ENCODE data around the gene SV2C.
"Not testable (repeated sequence)": the region's sequence is repeated elsewhere in the genome, so short reads cannot be mapped to it uniquely, and the experiment has no call there.

Gene SV2C

DNA sequence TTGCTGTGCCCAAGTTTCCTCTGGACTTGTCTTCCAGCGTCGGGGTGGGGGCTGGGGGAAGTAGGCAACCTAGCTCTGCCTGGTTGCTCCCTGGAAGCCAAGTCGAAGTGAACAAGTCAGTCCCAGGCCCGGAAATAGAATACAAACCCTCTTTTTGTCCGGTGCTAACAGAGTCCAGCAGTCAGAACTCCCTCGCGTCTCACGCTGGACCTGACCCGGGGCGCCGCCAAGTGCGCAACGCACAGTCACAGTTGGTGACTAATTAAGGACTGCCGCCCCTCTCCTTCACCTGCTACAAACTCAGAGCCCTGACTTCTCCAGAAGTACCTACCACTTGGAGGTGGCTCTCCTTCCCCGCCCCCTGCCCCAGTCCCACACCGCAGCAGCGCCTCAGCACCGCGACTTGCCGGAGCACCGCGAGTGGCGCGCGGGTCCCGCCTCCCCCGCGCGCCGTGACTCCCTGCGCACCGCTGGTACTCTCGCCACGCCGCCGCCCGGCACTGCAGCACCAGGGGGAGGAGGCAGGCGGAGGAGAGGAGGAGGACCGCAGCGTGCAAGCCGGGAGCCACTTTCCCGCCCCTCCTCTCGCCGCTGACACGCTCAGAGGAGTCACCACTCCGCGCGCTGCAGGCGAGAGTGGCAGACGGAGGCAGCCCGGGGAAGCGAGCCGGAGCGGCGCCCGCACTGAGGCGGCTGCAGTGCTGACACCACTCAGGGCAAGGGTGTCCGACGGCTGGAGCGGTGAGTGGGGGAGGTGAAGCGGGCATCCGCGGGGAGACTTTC is at the start of gene SV2C:
SV2C (plus strand) TSS at position 612 of the 783 bp plus-strand sequence. CDS start 48,368 bp downstream, outside the sequence.
- no peak for DNase-seq (ENCODE audit: extremely low read depth in 1 of 2, low read depth in 1 of 2)

DNA sequence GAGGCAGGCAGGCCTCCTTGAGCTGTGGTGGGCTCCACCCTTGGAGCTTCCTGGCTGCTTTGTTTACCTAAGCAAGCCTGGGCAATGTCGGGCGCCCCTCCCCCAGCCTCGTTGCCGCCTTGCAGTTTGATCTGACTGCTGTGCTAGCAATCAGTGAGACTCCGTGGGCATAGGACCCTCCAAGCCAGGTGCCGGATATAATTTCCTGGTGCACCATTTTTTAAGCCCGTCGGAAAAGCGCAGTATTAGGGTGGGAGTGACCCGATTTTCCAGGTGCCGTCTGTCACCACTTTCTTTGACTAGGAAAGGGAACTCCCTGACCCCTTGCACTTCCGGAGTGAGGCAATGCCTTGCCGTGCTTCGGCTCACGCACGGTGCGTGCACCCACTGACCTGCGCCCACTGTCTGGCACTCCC is 45.4 kb upstream of the SV2C start:
- DNase-seq (ENCODE audit: extremely low read depth in 1 of 2, low read depth in 1 of 2): not testable (repeated sequence)

DNA sequence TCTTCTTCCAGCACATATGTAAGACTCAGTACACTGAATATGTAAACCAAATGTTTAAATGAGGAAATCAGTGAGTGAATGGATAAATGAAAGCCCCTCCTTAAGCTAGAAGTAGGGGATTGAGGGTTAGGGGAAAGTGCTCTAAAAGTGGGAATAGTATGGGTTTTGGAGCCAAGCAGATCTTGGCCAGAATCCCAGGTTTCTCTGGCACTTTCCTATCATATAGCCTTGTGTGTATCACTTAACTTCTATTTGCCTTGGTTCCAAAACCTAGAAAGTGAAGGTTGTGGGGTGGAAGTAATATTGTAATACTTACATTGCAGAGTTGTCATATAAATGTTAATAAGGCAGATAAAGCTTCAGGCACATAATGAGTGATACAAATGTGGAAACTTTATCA is 45.0 kb upstream of the SV2C start:
- DNase-seq (ENCODE audit: extremely low read depth in 1 of 2, low read depth in 1 of 2): no peak

DNA sequence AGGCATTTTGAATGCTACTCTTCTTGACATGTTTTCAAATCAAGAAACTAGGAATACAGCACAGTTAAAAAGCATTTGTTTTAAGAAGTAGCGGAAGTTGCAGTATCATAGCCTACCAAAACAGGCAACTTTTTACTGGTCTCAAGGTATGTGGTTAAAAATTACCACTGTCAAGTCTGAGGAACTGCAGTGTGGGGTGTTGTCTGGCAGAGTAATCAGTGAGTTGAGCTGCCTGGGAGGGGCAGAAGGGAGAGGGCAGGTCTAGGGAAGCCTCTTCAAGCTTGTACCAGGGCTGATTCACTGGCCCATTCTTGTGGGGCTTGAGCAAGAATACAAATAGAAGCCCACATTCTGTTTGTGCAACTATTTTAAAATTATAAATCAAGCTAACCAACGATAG is 42.4 kb upstream of the SV2C start:
- DNase-seq (ENCODE audit: extremely low read depth in 1 of 2, low read depth in 1 of 2): no peak

DNA sequence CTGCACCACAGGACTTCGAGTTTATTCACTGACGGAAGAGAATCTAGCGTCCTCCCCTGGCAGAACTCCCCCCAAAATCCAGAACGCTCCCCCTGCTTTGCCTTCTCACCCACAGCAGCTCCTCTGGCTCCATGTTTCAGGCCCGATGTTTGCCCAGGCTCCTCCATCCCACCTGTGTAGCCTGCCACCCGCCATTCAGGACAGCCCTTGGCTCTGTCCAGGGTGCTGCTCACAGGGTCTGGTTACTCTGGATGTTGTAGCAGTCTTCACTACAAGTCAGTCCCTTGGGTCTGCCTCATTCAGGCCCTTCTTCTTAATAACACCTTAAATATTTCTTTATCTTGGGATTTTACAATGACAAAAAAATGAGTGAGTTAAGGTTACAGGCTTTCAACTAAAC is 41.3 kb upstream of the SV2C start:
- DNase-seq (ENCODE audit: extremely low read depth in 1 of 2, low read depth in 1 of 2): no peak

DNA sequence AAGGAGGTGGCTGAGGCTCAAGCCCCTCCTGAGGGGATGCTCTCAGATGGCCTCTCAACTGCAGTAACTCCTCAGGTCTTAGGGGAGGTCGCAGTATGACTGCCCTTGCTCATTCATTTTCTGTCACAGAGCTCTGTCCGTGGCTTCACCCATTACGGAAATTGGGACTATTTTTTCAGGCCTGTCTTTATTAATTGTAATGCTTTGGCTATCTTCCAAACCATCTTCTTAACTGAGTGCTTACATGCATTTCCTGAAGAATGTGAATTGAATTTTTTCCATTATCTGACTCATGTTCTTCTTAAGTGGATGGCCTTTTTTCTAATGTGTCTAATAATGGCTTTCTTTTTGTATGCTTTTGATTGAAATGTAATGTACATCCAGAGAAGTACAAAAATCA is 36.4 kb upstream of the SV2C start:
- DNase-seq (ENCODE audit: extremely low read depth in 1 of 2, low read depth in 1 of 2): no peak

DNA sequence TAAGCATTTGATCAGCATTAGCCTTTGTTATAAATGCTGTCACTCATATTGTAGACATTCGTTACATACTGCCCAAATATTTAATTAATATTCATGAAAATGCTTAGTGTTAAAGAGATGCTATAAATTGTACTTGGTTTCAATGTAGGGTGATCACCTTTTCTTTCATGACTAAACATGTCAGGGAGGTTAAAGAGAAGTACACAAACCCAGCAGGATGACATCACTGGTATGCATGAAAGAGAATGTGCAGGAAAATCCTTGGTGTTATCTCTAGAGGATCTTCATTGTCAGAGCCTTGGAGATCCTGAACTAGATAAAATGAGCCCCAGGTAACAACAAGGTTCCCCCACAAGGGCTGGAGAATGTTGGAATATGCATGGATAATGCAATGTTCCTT is 33.0 kb upstream of the SV2C start:
- no peak for DNase-seq (ENCODE audit: extremely low read depth in 1 of 2, low read depth in 1 of 2)

DNA sequence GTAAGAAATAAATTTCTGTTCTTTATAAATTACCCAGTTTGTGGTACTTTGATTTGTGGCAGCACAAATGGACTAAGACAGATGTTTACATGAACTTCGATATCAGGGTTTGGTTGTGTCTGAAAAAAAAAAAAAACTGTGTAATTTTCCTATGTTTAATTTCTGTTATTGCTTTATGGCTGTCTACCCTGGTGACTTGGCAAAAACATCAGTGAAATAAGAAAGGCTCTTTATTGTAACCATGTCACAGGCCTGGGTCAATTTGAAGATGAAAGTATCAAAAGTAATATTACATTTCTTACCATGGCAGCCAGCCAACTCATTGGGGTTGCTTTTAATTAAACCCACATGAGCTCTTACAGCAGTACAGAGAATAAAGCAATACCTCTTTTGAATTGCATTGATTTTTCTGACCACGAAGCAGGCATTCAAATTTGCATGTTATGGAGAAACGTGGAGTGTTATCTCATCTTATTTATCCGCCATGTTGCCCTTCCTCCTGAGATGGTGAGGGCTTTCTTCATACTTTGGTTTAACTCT is 20.6 kb upstream of the SV2C start:
- no peak for DNase-seq (ENCODE audit: extremely low read depth in 1 of 2, low read depth in 1 of 2)

DNA sequence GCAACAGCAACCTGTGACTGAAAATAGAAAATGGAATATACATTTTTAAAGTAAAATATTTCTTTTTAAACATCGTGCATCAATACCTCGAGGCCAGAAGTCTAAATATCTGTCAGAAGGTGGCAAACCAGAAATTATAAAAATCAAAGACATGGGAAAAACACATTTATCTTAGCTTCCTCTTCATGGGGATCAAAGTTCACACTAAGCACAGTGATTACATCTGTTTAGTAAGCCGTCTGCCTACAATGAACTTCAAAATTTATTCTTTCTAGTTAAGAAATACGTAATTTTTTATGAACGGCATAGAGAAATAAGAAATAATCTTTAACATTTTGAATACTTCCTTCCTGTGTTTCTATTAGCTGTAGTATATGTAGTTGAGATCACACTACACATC is 17.9 kb upstream of the SV2C start:
- no peak for DNase-seq (ENCODE audit: extremely low read depth in 1 of 2, low read depth in 1 of 2)

- DNase-seq (ENCODE audit: extremely low read depth in 1 of 2, low read depth in 1 of 2): no peak
Observed at GRCh38 chr5:76069061-76069735, 14.0 kb upstream of the SV2C start.

DNA sequence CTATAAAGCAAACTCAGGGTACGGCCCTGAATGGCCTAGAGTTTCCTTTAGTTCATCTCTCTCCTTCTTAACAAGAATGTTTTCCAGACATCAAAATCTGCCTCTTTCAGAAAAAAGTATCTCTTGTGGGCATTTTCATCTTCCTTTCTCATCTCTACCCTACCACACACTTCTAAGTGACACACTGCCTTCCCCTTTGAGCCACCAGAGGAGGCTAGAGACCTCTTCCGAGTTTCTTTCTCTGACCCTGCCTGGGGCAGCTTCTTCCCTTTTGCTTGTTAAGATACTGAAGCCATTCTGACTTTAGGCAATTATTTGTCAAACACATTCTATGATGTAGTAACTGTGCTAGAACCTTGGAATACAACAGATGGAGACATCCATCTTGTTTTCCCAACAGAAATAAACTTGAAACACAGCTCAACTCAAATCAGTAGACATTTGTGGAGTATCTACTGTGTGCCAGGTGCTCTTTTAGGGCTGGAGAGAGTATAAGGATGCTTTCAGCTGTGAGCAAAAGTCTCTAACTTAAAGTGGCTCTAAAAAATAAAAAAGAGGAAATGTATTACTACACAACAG is 8.6 kb upstream of the SV2C start:
- DNase-seq (ENCODE audit: extremely low read depth in 1 of 2, low read depth in 1 of 2): no peak

DNA sequence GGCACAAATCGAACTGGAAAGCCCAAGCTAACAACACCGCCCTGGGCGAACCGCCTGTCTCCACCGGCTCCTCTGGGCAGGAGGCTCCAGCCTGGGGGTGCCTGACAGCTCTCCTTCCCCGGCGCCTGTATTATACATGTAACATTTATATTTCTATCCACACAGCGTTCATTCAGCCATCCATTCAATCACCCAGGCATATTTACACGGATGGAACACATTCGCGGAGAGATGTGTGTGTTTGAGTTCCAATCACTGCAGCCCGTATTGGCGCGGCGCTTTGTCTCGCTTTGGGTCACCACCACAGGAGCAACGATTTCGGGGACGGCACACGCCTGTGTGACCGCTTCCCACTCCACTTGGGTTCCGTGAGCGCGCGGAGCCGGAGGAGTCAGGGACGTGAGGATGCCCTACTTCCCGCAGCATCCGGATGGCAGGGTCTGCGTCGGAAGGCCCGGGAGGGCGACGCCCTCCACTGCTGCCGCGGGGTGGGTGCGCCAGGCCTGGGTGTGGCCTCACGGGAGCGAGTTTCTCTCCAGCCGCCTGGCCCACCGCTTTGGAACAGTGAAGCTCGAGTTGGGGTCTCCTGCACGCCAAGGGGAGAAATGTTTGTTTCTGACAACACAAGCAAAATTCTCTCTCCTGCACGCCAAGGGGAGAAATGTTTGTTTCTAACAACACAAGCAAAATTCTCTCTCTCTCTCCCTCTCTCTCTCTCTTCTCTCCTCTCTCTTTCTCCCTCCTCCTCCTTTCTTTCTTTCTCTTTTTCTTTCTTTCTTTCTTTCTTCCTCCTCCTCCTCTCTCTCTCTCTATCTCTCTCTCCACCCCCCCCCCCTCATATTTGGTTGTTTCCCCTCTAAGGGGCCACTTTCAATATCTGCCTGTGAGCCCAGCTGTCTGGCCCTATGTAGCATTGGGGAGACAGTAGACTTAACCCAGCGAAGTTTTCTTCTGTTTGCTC is 1.1 kb upstream of the SV2C start:
- no peak for DNase-seq (ENCODE audit: extremely low read depth in 1 of 2, low read depth in 1 of 2)

DNA sequence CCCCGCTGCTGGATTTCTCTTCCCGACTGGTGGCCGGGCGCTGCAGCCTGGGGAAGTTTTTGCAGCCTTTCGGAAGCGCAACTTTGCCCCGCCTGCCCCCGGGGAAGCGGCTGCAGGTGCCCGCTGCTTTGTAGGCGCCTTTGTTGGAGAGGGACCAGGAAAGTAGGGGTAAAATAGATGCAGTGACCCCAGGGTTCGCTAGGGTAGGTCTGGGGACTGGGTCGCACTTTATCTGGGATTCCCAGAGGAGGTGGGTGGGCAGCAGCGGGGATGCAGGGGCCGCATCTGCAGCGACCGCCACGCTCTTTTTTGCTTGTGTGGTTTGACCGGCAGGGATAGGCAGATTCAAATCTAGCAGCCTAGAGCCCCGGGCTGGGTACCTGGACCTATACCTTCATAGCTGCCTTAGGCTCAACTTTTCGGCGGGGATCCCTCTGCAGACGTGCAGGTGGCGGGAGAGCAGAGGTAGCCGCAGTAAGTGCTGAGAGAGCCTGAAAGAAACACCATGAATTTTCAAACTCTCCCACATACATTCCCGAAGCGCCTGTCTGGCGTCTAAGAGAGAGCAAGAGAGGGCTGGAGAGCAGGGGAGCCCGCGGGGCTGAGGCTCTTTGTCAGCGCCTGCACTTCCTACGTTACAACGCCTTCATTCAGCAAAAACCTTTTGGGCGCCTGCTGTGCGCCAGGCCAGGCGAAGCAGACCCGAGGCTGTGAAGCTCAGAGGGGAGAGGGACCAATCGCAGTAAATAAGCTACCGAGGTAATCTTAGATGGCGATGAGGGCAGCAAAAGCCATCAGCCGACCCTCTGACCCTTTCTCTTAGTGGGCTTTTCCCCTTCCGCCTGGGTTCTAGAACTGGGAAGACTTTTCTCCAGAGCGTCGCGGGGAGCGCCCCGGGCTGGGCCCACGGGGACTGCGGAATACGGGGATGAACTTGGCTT is 642 bp downstream of the SV2C start:
- no peak for DNase-seq (ENCODE audit: extremely low read depth in 1 of 2, low read depth in 1 of 2)

GRCh38 chr5:76084496-76085242 is 1.5 kb downstream of the SV2C start:
- no peak for DNase-seq (ENCODE audit: extremely low read depth in 1 of 2, low read depth in 1 of 2)

GRCh38 chr5:76085243-76085579 is 2.0 kb downstream of the SV2C start:
- DNase-seq (ENCODE audit: extremely low read depth in 1 of 2, low read depth in 1 of 2): no peak

GRCh38 chr5:76086095-76086494 is 2.9 kb downstream of the SV2C start:
- DNase-seq (ENCODE audit: extremely low read depth in 1 of 2, low read depth in 1 of 2): no peak

GRCh38 chr5:76089156-76089555 is 6.0 kb downstream of the SV2C start:
- not testable (repeated sequence) for DNase-seq (ENCODE audit: extremely low read depth in 1 of 2, low read depth in 1 of 2)

DNA sequence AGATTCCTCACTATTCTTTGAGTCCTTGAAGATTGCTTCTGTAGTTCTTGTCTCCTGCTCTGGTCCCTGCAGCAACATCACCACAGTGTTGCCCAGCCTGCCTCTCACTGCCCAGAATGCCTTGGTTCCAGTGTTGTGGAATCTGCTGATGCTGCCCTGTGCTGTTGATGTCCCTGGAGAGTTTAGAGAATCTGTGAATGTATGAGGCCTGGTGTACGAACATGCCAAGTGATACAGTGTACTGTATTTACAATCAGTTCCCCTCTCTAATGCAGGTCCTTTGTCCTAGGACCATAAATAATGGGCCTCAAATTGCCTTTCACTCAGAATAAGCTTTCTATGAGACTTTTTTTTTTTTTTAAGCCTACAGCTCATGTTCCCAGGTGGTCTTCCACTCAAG is 8.2 kb downstream of the SV2C start:
- no peak for DNase-seq (ENCODE audit: extremely low read depth in 1 of 2, low read depth in 1 of 2)

DNA sequence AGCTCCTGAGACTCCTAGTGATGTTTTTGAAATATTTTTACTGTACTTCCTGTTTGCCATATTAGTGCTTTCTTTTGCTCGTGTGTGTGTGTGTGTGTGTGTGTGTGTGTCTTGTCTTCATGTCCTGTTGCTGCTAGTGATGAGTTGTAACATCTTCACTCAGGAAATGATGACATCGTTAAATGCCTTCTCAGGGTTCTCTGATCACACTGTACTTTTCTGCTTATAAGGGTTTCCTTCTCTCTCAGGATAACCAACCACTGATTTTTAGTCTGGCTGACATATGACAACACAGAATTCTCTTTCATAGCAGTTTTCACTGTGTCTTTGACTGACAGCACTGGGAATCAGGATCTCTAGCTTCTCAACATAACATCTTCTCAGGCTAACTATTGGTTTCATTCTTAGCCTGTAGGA is 16.1 kb downstream of the SV2C start:
- DNase-seq (ENCODE audit: extremely low read depth in 1 of 2, low read depth in 1 of 2): no peak
